HCT116 (cell line): Measurements from ENCODE around the gene BTLA. TPM values are rescaled to one million over a fixed set of nuclear protein-coding genes. Genes with fewer than 3 reads are reported as not detected.

Experiments
- ATAC-seq: fragments of 200-7000 bp; cut with Tn5 transposase; 2 replicates; pipeline ENCODE4 v1.9.1; 2020; ENCODE audit warnings: mild to moderate bottlenecking, moderate library complexity
- BruUV-seq: library from RNA; stranded (reverse); fragments of 400-500 nt; replicated peaks from 2 replicates; lab custom pipeline; 2021; lab: Mats Ljungman, UMichigan
- CTCF ChIA-PET: fragments of 300-600 bp; sonication (Branson Sonifier 250); formaldehyde crosslinking; loops from one replicate; lab custom pipeline; 2021; ENCODE audit warnings: antibody characterized with exemption; lab: Charles Lee
- POLR2A ChIA-PET: fragments of 300-600, 350-600 bp; sonication (Branson Sonifier 250); formaldehyde crosslinking; loops from one replicate; lab custom pipeline; 2021; ENCODE audit warnings: antibody characterized with exemption; lab: Charles Lee
- RAD21 ChIA-PET, 2 experiments: fragments of 300-600 bp; sonication (Branson Sonifier 250); formaldehyde crosslinking; loops; one replicate each; lab custom pipeline; 2023; ENCODE audit warnings: low total read pairs in 2 of 2; ENCODE audit not compliant: uncharacterized antibody in 2 of 2, unreplicated experiment in 2 of 2, low non-redundant PET in 1 of 2; lab: Charles Lee
- DNase-seq: peaks from one replicate; pipeline ENCODE4 v3.0.0-alpha.2; 2010; ENCODE audit warnings: low read depth, low spot score
- H2AFZ ChIP-seq: fragments of 200-600 bp; shearing (Covaris generic), sonication (generic); 2 replicates; pipeline ENCODE4 v1.6.1; 2017; ENCODE audit warnings: low read depth, mixed run types, mixed read lengths, antibody characterized with exemption, low read length; ENCODE audit not compliant: poor library complexity, severe bottlenecking
- H3K27ac ChIP-seq: 2 replicates; pipeline ENCODE4 v1.5.1; 2012; ENCODE audit warnings: low read depth, low read length
- H3K27me3 ChIP-seq: fragments of 200-600 bp; sonication (generic); 2 replicates; pipeline ENCODE4 v1.6.1; 2016; ENCODE audit warnings: mixed run types, low read length, mixed read lengths; ENCODE audit not compliant: insufficient read depth
- H3K36me3 ChIP-seq, 2 experiments: fragments of 200-500 bp in 1 of 2; fragments of 200-600 bp in 1 of 2; sonication (Bioruptor generic) in 1 of 2; sonication (generic) in 1 of 2; 2 replicates each; pipeline versions ENCODE4 v1.5.1 to v1.6.1; 2014 to 2016; ENCODE audit warnings: low read length in 2 of 2, inconsistent platforms in 1 of 2, mixed read lengths in 1 of 2, mixed run types in 1 of 2; ENCODE audit not compliant: insufficient read depth in 2 of 2, control insufficient read depth in 1 of 2
- H3K4me1 ChIP-seq, 2 experiments: fragments of 200-600 bp in 1 of 2; sonication (generic) in 1 of 2; 2 replicates each; pipeline versions ENCODE4 v1.5.1 to v1.6.1; 2012 to 2017; ENCODE audit warnings: low read length in 2 of 2, inconsistent platforms in 1 of 2, mild to moderate bottlenecking in 1 of 2, mixed read lengths in 1 of 2, mixed run types in 1 of 2, moderate library complexity in 1 of 2; ENCODE audit not compliant: insufficient read depth in 2 of 2, control insufficient read depth in 1 of 2
- H3K4me2 ChIP-seq: fragments of 200-600 bp; sonication (generic); 2 replicates; pipeline ENCODE4 v1.6.1; 2017; ENCODE audit warnings: mixed run types, low read length, mixed read lengths
- H3K4me3 ChIP-seq, 2 experiments: fragments of 200-600 bp in 1 of 2; sonication (generic) in 1 of 2; replicated peaks in 1 of 2; 2 replicates each; pipeline ENCODE4 v1.5.1; 2011 to 2016; ENCODE audit warnings: low read length in 2 of 2, control low read depth in 1 of 2, low read depth in 1 of 2, mild to moderate bottlenecking in 1 of 2, mixed read lengths in 1 of 2, mixed run types in 1 of 2
- H3K79me2 ChIP-seq: fragments of 200-600 bp; sonication (generic); 2 replicates; pipeline ENCODE4 v1.6.1; 2017; ENCODE audit warnings: mild to moderate bottlenecking, mixed run types, low read length, moderate library complexity, mixed read lengths; ENCODE audit not compliant: insufficient read depth
- H3K9ac ChIP-seq: fragments of 200-600 bp; sonication (generic); 2 replicates; pipeline ENCODE4 v1.6.1; 2016; ENCODE audit warnings: low read length, mixed read lengths
- H3K9me2 ChIP-seq: fragments of 200-600 bp; sonication (generic), shearing (Covaris generic); 2 replicates; pipeline ENCODE4 v1.6.1; 2017; ENCODE audit warnings: mixed run types, mild to moderate bottlenecking, moderate library complexity; ENCODE audit not compliant: insufficient read depth
- H3K9me3 ChIP-seq, 2 experiments: fragments of 200-500 bp in 1 of 2; fragments of 200-600 bp in 1 of 2; sonication (Bioruptor generic) in 1 of 2; sonication (generic) in 1 of 2; 2 replicates each; pipeline ENCODE4 v1.6.1; 2014 to 2017; ENCODE audit warnings: low read length in 2 of 2, mixed read lengths in 2 of 2, inconsistent platforms in 1 of 2, low read depth in 1 of 2, mild to moderate bottlenecking in 1 of 2, mixed run types in 1 of 2, moderate library complexity in 1 of 2; ENCODE audit not compliant: control insufficient read depth in 1 of 2, insufficient read depth in 1 of 2
- H4K20me1 ChIP-seq: fragments of 200-600 bp; sonication (generic), shearing (Covaris generic); 2 replicates; pipeline ENCODE4 v1.6.1; 2017; ENCODE audit warnings: mixed run types, mild to moderate bottlenecking, moderate library complexity; ENCODE audit not compliant: insufficient read depth
- EGR1 ChIP-seq: IDR thresholded peaks from 2 replicates; pipeline ENCODE4 v1.6.1; 2012; ENCODE audit warnings: low read depth
- ELF1 ChIP-seq: IDR thresholded peaks from 2 replicates; pipeline ENCODE4 v1.6.1; 2012; ENCODE audit warnings: low read depth, borderline replicate concordance
- EZH2phosphoT487 ChIP-seq: fragments of 200-600 bp; IDR thresholded peaks from 2 replicates; pipeline ENCODE4 v1.6.1; 2018; ENCODE audit warnings: antibody characterized with exemption, borderline replicate concordance
- RAD21 ChIP-seq: IDR thresholded peaks from 2 replicates; pipeline ENCODE4 v1.6.1; 2012; ENCODE audit warnings: low read depth, mild to moderate bottlenecking
- intact Hi-C: fragments of 100-400 bp; cut with micrococcal nuclease; formaldehyde crosslinking; loops from 2 replicates; pipeline ENCODE4 v1.10.0; 2022
- total RNA-seq: library from RNA; stranded (reverse); gene quantifications from one replicate; pipeline ENCODE4 v1.2.1, GENCODE V29; 2021; ENCODE audit not compliant: unreplicated experiment
- TF ChIP-seq, protein P1 (sequence below): IDR thresholded peaks from 2 replicates; pipeline ENCODE4 v1.6.1; 2012; ENCODE audit warnings: low read depth
- TF ChIP-seq, protein P2 (sequence below), 3 experiments: fragments of 200-600 bp in 1 of 3; sonication (generic) in 1 of 3; IDR thresholded peaks in 2 of 3; conservative IDR thresholded peaks in 1 of 3; 2 replicates each; pipeline ENCODE4 v1.5.1; 2012 to 2017; ENCODE audit warnings: low read depth in 2 of 3, low read length in 2 of 3, antibody characterized with exemption in 1 of 3, borderline replicate concordance in 1 of 3, control low read depth in 1 of 3, mild to moderate bottlenecking in 1 of 3, mixed read lengths in 1 of 3, mixed run types in 1 of 3, moderate library complexity in 1 of 3; ENCODE audit not compliant: insufficient read depth in 1 of 3

Gene BTLA
- total RNA-seq, 1 experiment from 2014 or later = 0.17 TPM

DNA sequence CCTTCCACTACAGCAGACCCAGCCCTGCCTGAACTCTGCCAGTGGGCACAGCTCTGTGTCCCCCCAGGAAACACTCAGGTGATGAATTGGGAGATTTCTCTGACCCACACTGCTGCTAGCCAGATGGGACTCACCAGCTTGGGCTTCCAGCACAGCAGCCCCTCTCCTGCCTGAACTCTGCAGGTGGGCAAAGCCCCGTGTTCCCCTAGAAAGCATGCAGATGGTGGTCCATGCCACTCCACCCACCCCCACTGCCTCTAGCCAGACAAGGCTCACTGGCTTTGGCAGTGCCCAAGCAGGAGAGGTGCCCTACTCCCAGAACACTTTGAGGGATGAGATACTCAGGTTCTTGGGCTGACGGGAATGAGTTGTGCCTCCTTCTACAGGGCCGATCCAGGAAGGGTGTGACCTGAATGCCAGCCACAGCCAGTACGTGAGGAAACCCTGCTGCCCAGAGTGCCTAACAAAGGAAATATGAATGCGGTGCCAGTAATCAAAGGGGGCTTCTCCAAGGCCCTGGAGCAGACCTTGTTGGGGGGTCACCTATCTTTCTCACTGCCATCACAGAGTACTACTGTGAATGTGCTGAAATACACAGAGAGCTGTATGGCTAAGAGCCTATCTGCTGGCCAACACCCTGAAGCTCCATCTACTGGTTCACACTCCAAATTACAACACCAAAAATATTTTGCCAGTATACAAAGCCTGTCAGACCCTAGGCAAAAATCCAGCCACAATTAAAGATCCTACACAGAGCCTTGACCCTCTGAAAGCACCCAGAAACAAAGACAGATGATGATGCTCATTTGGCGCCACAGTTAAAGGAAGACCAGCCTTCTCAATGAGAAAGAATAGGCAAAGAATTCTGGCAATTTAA, 61.9 kb downstream of the BTLA start:
- H3K27ac ChIP-seq = no peak overlapping the region
- no peaks in the 10 kb centered on the region for H3K27me3 ChIP-seq
- no peak overlapping the region for H3K4me3 ChIP-seq
- CTCF ChIA-PET = interaction anchor here (0.6 to 2.3 kb wide), 9 partner anchors 27 to 542 kb away, joined by 3 to 23 read pairs (median 5); partner anchors contain the start of gene SLC9C1
- DNase-seq (peak; percentile 19), ATAC-seq (peak; percentile 98)
- intact Hi-C loops = loop anchor here (1.0 to 2.0 kb wide), 2 partner anchors 110 to 301 kb away; no protein-coding TSS in a partner anchor
- no TSS peak for BruUV-seq
- no peaks in the 10 kb centered on the region for H3K9me2 ChIP-seq
- no peaks in the 10 kb centered on the region for H3K4me1 ChIP-seq
- H3K9me3 ChIP-seq = no peaks in the 10 kb centered on the region
- no peak for TF ChIP-seq ELF1
- no peak for TF ChIP-seq EZH2phosphoT487
- TF ChIP-seq, protein P1, sequence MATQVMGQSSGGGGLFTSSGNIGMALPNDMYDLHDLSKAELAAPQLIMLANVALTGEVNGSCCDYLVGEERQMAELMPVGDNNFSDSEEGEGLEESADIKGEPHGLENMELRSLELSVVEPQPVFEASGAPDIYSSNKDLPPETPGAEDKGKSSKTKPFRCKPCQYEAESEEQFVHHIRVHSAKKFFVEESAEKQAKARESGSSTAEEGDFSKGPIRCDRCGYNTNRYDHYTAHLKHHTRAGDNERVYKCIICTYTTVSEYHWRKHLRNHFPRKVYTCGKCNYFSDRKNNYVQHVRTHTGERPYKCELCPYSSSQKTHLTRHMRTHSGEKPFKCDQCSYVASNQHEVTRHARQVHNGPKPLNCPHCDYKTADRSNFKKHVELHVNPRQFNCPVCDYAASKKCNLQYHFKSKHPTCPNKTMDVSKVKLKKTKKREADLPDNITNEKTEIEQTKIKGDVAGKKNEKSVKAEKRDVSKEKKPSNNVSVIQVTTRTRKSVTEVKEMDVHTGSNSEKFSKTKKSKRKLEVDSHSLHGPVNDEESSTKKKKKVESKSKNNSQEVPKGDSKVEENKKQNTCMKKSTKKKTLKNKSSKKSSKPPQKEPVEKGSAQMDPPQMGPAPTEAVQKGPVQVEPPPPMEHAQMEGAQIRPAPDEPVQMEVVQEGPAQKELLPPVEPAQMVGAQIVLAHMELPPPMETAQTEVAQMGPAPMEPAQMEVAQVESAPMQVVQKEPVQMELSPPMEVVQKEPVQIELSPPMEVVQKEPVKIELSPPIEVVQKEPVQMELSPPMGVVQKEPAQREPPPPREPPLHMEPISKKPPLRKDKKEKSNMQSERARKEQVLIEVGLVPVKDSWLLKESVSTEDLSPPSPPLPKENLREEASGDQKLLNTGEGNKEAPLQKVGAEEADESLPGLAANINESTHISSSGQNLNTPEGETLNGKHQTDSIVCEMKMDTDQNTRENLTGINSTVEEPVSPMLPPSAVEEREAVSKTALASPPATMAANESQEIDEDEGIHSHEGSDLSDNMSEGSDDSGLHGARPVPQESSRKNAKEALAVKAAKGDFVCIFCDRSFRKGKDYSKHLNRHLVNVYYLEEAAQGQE = no peak
- TF ChIP-seq RAD21 = peak; percentile 71
- no peak for TF ChIP-seq EGR1
- TF ChIP-seq, protein P2, sequence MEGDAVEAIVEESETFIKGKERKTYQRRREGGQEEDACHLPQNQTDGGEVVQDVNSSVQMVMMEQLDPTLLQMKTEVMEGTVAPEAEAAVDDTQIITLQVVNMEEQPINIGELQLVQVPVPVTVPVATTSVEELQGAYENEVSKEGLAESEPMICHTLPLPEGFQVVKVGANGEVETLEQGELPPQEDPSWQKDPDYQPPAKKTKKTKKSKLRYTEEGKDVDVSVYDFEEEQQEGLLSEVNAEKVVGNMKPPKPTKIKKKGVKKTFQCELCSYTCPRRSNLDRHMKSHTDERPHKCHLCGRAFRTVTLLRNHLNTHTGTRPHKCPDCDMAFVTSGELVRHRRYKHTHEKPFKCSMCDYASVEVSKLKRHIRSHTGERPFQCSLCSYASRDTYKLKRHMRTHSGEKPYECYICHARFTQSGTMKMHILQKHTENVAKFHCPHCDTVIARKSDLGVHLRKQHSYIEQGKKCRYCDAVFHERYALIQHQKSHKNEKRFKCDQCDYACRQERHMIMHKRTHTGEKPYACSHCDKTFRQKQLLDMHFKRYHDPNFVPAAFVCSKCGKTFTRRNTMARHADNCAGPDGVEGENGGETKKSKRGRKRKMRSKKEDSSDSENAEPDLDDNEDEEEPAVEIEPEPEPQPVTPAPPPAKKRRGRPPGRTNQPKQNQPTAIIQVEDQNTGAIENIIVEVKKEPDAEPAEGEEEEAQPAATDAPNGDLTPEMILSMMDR (IDR thresholded peaks at IDR 0.05 in 2 of 3, conservative IDR thresholded peaks at IDR 0.05 in 1 of 3; ENCODE audit: borderline replicate concordance in 1 of 3, insufficient read depth in 1 of 3, low read depth in 2 of 3, low read length in 2 of 3) = peak; percentile 56 to 62 (median 61); a peak in 5 of 6 replicates
- peak overlapping the region; percentile 32 for H2AFZ ChIP-seq
- POLR2A ChIA-PET = no interaction called here
- no peak overlapping the region for H3K9ac ChIP-seq
- RAD21 ChIA-PET = interaction anchor here (0.6 to 1.5 kb wide), 3 partner anchors 109 to 144 kb away, joined by 3 to 4 read pairs (median 3); partner anchors contain the start of gene SLC9C1 (in 1 of the 2)
- no peaks in the 10 kb centered on the region for H3K79me2 ChIP-seq
- H3K36me3 ChIP-seq = no peaks in the 10 kb centered on the region
- no peak overlapping the region for H3K4me2 ChIP-seq
- H4K20me1 ChIP-seq = no peaks in the 10 kb centered on the region
